Vagina (tissue), 2 donors: ENCODE measurements around the gene DPF1.

Experiments
- POLR2AphosphoS5 ChIP-seq, 2 donors: sonication (generic); formaldehyde crosslinking; IDR thresholded peaks; one replicate each; pipeline ENCODE4 v1.9.0; 2017; ENCODE audit warnings: antibody characterized with exemption in 2 of 2, mild to moderate bottlenecking in 2 of 2, low read depth in 1 of 2; ENCODE audit not compliant: insufficient read depth in 1 of 2
- TF ChIP-seq, protein P1 (sequence below), 3 experiments: fragments of 450-650 bp in 2 of 3; fragments of 200-600 bp in 1 of 3; sonication (generic) in 1 of 3; IDR thresholded peaks; one replicate each; pipeline ENCODE4 v1.5.1; 2017 to 2019; ENCODE audit warnings: antibody characterized with exemption in 3 of 3, mild to moderate bottlenecking in 2 of 3, moderate library complexity in 2 of 3

DNA sequence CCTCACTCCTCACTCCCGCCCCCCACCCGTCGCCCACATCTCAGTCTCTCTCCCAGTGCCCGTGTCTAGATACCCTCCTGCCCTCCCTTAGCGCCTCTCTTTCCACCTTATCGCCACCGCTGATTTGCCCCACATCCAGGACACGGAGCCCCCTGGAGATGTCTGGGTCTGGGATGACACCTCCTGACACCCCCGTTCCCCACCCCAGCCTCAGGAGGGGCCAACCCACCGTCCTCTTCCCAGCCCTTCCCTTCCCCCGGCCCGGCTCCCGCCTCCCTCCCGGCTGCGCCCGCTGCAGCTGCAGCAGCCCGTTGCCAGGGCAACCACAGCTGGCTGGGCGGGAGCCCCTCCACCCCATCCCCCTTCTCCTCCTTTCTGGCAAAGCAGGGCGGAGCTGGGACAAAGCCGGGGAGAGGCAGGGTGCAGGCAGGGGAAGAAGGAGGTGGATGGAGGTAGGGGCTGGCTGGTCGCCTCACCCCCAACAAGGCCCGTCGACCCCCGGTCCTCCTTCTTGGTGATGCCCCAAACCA lies 13.5 kb downstream of the DPF1 start:
- TF ChIP-seq, protein P1, sequence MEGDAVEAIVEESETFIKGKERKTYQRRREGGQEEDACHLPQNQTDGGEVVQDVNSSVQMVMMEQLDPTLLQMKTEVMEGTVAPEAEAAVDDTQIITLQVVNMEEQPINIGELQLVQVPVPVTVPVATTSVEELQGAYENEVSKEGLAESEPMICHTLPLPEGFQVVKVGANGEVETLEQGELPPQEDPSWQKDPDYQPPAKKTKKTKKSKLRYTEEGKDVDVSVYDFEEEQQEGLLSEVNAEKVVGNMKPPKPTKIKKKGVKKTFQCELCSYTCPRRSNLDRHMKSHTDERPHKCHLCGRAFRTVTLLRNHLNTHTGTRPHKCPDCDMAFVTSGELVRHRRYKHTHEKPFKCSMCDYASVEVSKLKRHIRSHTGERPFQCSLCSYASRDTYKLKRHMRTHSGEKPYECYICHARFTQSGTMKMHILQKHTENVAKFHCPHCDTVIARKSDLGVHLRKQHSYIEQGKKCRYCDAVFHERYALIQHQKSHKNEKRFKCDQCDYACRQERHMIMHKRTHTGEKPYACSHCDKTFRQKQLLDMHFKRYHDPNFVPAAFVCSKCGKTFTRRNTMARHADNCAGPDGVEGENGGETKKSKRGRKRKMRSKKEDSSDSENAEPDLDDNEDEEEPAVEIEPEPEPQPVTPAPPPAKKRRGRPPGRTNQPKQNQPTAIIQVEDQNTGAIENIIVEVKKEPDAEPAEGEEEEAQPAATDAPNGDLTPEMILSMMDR (IDR thresholded peaks at IDR 0.05), result no peak
- peak in 1 of 2 donors; percentile 53 for TF ChIP-seq POLR2AphosphoS5 (IDR thresholded peaks at IDR 0.05; ENCODE audit: insufficient read depth in 1 of 2, low read depth in 1 of 2)
